NCI-H526 treated with DMSO at 0.1 percent for 48 hours (cell line): Measurements from ENCODE around the gene NPTXR.
"Not testable (repeated sequence)": the region's sequence is repeated elsewhere in the genome, so short reads cannot be mapped to it uniquely, and the experiment has no call there.

ENCODE experiments used
- DNase-seq: peaks from one replicate; lab custom pipeline; 2025; lab: John Stamatoyannopoulos, UW

NPTXR gene

GRCh38 chr22:38868886-38869381 is 25.1 kb upstream of the NPTXR start:
- peak; percentile 7 for DNase-seq

- DNase-seq: no peak
These were observed 24.5 kb upstream of the NPTXR start for GRCh38 chr22:38868286-38868721.

GRCh38 chr22:38867471-38868285 is 23.9 kb upstream of the NPTXR start:
- DNase-seq: no peak

DNA sequence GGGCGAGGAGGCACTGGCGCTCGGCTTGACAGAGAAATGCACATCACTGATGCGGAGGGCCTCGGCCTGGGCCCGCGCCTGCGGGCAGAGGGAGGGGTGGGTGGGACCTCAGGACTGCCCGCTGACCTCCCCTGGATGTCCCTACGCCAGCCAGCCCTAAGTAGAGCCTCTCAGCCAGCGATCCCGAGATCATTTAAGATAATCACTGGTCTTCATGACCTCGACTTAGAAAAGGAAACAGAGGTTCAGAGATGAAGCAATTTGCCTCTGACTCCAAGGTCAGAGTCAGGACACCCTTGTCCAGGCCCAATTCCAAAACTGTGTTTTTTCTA is 23.3 kb upstream of the NPTXR start:
- no peak for DNase-seq

- DNase-seq: no peak
These were observed 22.7 kb upstream of the NPTXR start for GRCh38 chr22:38866399-38867123.

- DNase-seq: no peak
These were observed 22.2 kb upstream of the NPTXR start for GRCh38 chr22:38866024-38866398.

- DNase-seq: no peak
These were observed 21.6 kb upstream of the NPTXR start for GRCh38 chr22:38865201-38866023.

DNA sequence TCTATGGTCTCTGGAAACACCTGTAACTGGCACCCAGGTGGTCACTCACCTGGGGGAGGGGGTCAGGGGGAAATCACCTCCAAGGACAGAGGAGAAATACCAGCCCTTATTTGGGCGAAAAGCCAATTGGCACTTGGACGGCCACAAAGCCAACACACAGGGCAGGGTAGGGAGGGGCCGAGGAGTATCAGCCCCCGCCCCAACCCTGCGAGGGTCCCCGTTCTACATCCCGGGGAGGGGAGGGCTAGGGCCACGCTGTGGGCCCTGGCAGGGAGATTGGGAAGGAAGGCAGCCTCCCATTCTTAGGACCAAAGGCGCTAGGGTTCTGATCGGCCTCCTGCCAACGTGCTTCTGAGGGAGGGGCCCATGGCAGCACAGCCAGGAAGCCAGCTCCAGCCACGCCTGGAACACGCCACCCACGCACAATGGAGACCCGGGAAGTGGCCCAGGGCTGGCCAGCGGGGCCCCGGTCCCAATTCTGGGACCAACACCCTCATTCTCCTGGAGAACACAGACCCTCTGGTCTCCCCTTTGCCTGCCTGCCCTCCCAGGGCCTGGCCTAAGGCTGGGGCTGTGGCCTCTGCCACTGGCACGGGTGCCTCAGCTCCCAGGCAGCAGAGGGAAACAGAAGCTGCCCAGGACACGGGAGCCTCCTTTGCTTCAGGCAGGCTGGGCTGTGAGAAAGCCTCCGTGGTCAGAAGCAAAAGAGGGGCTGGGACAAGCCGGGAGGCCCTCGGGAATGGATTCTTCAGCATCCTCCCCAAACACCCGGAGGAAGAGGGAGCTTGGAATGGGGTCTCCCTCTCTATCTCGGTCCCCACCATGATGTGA is 20.7 kb upstream of the NPTXR start:
- DNase-seq: no peak

DNA sequence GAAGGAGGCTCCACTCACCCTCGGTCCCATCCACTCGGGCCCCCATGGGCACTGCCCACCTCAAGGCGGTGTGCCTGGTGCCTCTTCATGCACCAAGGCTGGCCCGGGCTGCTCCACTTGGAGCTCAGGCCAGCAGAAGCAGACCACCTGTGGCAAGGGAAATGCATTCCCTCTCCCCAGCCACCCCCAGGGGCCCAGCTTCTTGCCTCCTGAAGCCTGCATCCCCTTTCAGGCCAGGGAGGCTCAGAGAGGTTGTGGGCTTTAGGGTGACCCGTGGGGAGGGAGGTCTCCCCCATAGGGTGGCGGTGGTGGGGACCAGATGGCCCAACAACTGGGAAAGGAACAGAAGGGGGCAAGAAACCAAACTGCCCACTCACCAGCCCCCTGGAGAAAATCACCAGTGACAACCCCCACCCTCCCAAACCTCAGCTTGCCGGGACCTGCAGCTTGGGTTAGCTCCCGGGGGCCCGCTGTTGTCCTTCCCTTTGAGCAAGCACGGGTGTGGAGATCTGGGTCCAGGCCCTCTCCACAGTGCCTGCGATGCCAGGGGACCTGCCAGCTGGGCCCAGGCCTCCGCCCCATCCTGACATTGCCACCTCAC is 19.8 kb upstream of the NPTXR start:
- DNase-seq: no peak

DNA sequence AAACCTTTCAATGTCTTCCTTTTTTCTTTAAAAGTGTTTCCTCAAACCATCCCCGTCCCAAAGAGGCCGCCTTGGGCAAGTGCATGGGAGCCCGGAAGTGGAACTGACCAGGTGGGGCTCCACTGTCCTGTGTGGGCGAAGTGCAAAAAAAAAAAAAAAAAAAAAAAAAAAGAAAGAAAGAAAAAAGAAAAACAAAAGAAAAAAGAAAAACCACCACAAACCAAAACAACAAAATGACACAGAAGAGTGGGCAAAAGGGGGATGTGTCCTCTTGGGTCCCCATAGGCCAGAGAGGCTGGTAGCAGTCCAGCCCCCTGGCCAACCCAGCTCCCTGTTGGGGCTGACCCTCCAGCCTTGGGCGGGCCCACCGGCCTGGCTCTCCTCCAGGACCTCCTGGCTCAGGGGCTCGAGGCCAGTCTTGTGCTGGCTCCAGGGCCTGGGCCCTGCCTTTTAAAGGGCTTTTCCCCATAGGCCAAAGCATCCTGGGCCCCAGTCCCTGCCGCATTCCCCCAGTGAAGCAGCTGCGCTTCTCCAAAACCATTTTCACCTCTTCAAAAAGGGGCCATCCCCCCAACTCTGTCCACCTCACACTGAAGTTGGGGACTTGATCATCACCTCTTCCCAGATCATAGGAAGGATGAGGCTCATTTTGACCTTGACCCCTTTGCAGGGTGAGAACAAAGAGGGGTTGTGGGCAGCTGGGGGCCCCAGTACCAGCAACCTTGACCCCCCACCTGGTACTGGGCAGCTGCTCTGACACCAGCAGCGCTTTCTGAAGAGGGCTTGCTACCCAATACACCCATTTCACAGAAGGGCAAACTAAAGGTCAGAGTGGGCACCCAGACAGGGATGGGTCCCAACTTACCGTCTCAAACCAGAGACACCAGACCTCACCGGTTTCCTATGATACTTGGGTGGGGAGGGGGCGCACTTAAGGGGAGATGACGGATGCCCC is 18.8 kb upstream of the NPTXR start:
- no peak for DNase-seq

DNA sequence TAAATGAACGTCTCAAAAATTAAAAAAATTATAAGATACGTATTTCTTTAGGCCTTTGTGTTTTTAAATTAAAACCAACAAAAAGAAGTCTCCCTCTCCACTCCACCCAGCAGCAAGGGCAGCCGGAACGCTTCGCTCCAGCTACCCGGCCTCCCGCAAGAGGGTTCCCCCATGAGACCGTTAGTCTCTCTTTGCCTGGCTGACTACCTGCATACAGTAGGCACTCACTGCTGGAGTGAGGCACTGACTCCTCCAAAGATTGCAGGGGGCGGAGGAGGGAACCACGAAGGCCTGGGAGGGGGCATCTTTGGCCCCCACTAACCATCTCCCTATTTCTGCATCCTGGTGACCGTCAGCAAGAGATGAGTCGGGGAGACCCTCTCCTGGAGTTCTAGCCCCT is 18.1 kb upstream of the NPTXR start:
- no peak for DNase-seq

DNA sequence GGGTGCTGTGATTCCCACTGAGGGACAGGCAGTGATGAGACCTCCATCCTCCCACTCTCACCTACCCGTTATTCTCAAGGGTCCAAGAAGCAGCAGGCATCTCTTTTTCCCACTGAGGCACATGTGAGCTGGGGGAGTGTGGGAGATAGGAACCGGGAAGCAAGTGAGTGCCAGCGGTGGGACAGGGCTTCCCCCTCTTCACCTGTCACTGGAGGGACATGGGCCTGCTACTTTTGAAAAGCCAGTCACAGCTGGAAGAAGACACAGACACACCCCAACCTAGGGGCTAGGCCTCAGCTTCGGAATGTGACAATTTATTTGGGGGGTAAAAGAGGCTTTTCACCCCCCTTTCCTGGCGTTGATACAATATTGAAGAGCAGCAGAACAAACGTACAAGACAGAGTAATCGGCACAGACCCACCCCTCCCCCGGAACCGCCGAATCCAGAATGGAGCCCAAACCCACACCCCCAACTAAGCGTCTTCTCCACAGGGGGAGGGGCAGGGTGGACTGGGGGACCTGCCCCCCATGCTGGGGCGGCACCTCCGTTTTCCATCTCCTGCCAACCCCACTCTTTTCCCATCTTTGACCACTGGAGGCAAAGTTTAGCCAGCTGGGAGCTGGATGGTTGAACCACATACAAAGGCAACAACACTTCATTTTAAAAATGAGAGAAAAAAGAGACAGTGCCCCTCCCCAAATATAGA is 17.5 kb upstream of the NPTXR start:
- DNase-seq: no peak

- DNase-seq: no peak
These were observed 16.7 kb upstream of the NPTXR start for GRCh38 chr22:38860283-38861169.

DNA sequence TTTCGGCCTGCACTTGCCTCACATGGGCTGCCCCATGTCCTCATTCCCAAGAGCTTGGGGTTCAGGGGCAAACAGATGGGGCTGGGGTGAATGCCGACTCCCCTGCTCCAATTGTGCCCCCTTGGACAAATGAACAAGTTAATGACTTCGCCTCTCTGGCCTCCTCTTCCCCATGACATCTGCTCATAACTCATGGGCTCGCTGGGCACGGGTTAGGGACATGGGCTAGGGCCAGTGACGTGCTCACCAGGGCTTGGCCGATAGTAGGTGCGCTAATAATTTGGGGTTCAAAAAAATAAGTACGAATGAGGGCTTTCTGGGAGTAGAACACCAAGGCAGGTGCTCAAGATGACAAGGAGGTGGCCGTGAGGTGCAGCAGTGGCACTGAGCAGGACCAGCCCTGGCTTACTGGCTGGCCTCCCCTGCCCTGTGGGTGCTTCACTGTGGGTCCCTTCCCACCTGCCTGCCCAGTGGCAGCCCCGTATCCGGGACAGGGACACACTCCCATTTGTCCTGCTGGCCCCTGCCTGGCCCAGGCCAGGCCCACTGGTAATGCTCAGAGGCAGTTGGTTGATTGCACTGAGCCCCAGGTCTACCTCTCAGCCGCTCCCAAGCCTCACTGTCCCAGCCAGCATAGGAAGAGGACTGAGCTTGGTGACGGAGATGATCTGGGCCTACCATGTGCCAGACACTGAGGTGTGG is 15.9 kb upstream of the NPTXR start:
- no peak for DNase-seq

- DNase-seq: no peak
These were observed 14.7 kb upstream of the NPTXR start for GRCh38 chr22:38858492-38858891.

- not testable (repeated sequence) for DNase-seq
These were observed 10.6 kb upstream of the NPTXR start for GRCh38 chr22:38854476-38854875.

DNA sequence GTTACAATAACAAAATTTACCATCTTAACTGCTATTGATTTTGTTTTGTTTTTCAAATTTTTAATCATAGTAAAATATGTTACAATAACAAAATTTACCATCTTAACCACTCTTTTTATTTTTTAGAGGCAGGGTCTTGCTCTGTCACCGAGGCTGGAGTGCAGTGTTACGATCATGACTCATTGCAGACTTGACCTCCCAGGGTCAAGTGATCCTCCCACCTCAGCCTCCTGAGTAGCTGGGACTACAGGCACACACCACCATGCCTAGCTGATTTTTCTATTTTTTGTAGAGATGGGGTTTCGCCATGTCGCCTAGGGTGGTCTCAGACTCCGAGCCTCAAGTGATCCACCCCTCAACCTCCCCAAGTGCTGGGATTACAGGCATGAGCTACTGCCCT is 10.1 kb upstream of the NPTXR start:
- not testable (repeated sequence) for DNase-seq

- DNase-seq: no peak
These were observed 9.4 kb upstream of the NPTXR start for GRCh38 chr22:38853196-38853651.
